HUES48 (cell line): ENCODE data around the gene SIN3B.

Experiments used
- H3K27ac ChIP-seq: one replicate; pipeline ENCODE4 v1.7.0; 2013; ENCODE audit warnings: low read depth, low read length, inconsistent platforms
- H3K27me3 ChIP-seq: 2 replicates; pipeline ENCODE4 v1.6.1; 2013; ENCODE audit warnings: mild to moderate bottlenecking, low read length; ENCODE audit not compliant: control insufficient read depth, insufficient read depth
- H3K36me3 ChIP-seq: 2 replicates; pipeline ENCODE4 v1.6.1; 2013; ENCODE audit warnings: low read length; ENCODE audit not compliant: control insufficient read depth, insufficient read depth
- H3K4me1 ChIP-seq: 2 replicates; pipeline ENCODE4 v1.6.1; 2013; ENCODE audit warnings: mild to moderate bottlenecking, low read length; ENCODE audit not compliant: control insufficient read depth, insufficient read depth
- H3K4me3 ChIP-seq: 2 replicates; pipeline ENCODE4 v1.5.1; 2013; ENCODE audit warnings: mild to moderate bottlenecking, low read depth, low read length
- H3K9ac ChIP-seq: 2 replicates; pipeline ENCODE4 v1.6.1; 2013; ENCODE audit warnings: mild to moderate bottlenecking, low read depth, low read length, moderate library complexity
- H3K9me3 ChIP-seq: 2 replicates; pipeline ENCODE4 v1.6.1; 2013; ENCODE audit warnings: low read length; ENCODE audit not compliant: control insufficient read depth, insufficient read depth

SIN3B gene

GRCh38 chr19:16915734-16916133 lies 86.5 kb downstream of the SIN3B start:
- Histone ChIP-seq H3K36me3 (no peaks in the 10 kb centered on the region), H3K4me1 (no peaks in the 10 kb centered on the region), H3K4me3 (no peak overlapping the region), H3K27me3 (no peaks in the 10 kb centered on the region), H3K9ac (no peak overlapping the region), H3K27ac (no peak overlapping the region), H3K9me3 (peaks cover 10% of the 10 kb centered on the region; the same call in 1 of the 2 replicates)

DNA sequence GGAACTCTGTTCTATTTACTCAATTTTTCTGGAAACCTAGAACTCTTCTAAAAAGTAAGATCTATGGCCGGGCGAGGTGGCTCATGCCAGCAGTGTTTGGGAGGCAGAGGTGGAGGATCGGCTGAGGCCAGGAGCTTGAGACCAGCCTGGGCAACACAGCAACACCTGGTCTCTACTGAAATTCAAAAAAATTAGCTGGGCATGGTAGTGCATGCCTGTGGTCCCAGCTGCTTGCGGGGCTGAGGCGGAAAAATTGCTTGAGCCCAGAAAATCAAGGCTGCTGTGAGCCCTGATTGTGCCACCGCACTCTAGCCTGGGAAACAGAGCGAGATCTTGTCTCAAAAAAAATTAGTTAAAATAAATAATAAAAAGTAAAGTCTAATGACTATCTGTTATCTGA lies 88.2 kb downstream of the SIN3B start:
- H3K4me1 ChIP-seq, result no peaks in the 10 kb centered on the region

GRCh38 chr19:16919496-16919895 lies 90.3 kb downstream of the SIN3B start:
- H3K9me3 ChIP-seq, result no peaks in the 10 kb centered on the region
- H3K4me1 ChIP-seq, result no peaks in the 10 kb centered on the region
- H3K4me3 ChIP-seq, result no peak overlapping the region
- H3K36me3 ChIP-seq, result no peaks in the 10 kb centered on the region
- H3K27ac ChIP-seq, result no peak overlapping the region
- no peak overlapping the region for H3K9ac ChIP-seq
- H3K27me3 ChIP-seq, result no peaks in the 10 kb centered on the region

More for the DNA sequence above, 88.2 kb downstream of the SIN3B start:
- no peak overlapping the region for H3K27ac ChIP-seq
- no peaks in the 10 kb centered on the region for H3K36me3 ChIP-seq
- no peak overlapping the region for H3K4me3 ChIP-seq
- H3K9me3 ChIP-seq, result peaks cover 10% of the 10 kb centered on the region; the same call in 1 of the 2 replicates
- no peaks in the 10 kb centered on the region for H3K27me3 ChIP-seq
- H3K9ac ChIP-seq, result no peak overlapping the region

DNA sequence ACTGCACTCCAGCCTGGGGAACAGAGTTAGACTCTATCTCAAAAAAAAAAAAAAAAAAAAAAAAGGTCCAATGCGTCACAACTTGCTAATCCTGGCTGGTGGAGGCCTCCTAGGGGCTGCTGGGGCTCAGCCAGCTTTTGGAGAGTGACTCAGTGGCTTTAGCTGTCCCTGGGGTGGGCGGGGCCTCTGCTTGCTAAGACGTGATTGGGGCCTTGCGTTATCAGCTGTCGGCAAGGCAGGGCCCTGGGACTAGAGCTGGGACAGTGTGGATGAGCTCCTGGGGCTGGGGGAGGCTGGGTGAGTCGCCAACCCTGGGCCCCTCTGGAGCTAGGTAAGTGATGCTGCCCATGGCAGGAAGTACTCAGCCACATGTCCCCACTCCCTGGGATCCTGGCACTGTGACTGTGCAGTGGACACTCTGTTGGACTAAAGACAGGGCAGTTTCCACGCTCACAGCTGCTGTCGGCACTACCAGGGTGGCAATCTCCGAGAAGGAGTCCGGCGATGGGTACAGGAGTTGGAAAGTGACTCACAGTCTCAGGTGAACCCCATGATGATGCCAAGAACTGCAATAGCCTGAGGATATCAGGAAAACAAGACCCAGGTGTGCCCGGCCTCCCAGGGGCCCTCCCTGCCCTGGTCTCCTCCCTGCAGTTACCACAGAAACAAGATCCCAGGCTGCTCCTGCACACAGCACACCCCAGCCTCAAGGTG lies 91.8 kb downstream of the SIN3B start:
- Histone ChIP-seq H3K4me3 (no peak overlapping the region), H3K36me3 (no peaks in the 10 kb centered on the region), H3K9ac (no peak overlapping the region), H3K4me1 (no peaks in the 10 kb centered on the region), H3K27ac (no peak overlapping the region), H3K9me3 (no peaks in the 10 kb centered on the region), H3K27me3 (no peaks in the 10 kb centered on the region)

GRCh38 chr19:16921766-16922591 lies 92.8 kb downstream of the SIN3B start:
- Histone ChIP-seq H3K9ac (no peak overlapping the region), H3K9me3 (no peaks in the 10 kb centered on the region), H3K4me1 (no peaks in the 10 kb centered on the region), H3K36me3 (no peaks in the 10 kb centered on the region), H3K27ac (no peak overlapping the region), H3K4me3 (no peak overlapping the region), H3K27me3 (no peaks in the 10 kb centered on the region)

DNA sequence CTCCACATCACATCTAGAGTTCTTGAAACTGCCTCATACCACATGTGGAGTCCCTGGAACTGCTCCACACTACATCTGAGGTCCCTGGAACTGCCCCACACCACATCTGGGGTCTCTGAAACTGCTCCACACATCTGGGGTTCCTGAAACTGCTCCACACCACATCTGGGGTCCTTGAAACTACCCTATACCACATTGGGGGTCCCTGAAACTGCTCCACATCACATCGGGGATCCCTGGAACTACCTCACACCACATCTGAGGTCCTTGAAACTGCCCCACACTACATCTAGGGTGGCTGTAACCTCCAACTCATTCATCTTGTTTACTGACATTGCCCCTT lies 93.4 kb downstream of the SIN3B start:
- H3K4me3 ChIP-seq, result no peak overlapping the region
- no peak overlapping the region for H3K9ac ChIP-seq
- H3K27ac ChIP-seq, result no peak overlapping the region
- no peaks in the 10 kb centered on the region for H3K27me3 ChIP-seq
- H3K36me3 ChIP-seq, result no peaks in the 10 kb centered on the region
- no peaks in the 10 kb centered on the region for H3K4me1 ChIP-seq
- H3K9me3 ChIP-seq, result no peaks in the 10 kb centered on the region

- Histone ChIP-seq H3K4me1 (no peaks in the 10 kb centered on the region), H3K36me3 (no peaks in the 10 kb centered on the region), H3K27me3 (no peaks in the 10 kb centered on the region)
These were observed 93.8 kb downstream of the SIN3B start for GRCh38 chr19:16922949-16923348.

GRCh38 chr19:16927883-16928282 lies 98.7 kb downstream of the SIN3B start:
- H3K9me3 ChIP-seq, result no peaks in the 10 kb centered on the region; the same call in 1 of the 2 replicates
- H3K36me3 ChIP-seq, result no peaks in the 10 kb centered on the region
- no peak overlapping the region for H3K4me3 ChIP-seq
- H3K27me3 ChIP-seq, result no peaks in the 10 kb centered on the region
- H3K27ac ChIP-seq, result no peak overlapping the region
- no peaks in the 10 kb centered on the region for H3K4me1 ChIP-seq
- no peak overlapping the region for H3K9ac ChIP-seq

More at GRCh38 chr19:16922949-16923348, 93.8 kb downstream of the SIN3B start:
- no peak overlapping the region for H3K27ac ChIP-seq
- H3K4me3 ChIP-seq, result no peak overlapping the region
- H3K9me3 ChIP-seq, result no peaks in the 10 kb centered on the region
- H3K9ac ChIP-seq, result no peak overlapping the region

DNA sequence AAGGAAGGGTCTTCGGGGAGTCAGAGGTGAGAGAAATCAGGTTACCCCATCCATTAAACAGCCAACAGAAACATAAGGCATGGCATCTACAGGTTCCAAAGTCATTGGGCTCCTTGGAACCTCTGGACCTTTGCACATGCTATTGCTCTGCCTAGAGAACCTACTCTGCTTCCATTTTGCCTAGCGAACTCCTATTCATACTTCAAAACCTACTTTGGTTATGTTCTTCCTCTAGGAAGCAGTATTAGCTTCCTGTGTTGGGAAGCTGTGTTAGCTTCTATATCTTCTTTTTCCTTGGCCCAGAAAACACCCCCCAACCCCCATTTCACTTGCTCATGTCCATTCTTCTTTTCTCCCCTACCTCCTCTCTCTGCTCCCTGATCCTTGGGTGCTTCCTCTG lies 99.2 kb downstream of the SIN3B start:
- H3K27ac ChIP-seq, result no peak overlapping the region
- H3K27me3 ChIP-seq, result no peaks in the 10 kb centered on the region
- no peak overlapping the region for H3K4me3 ChIP-seq
- no peaks in the 10 kb centered on the region for H3K36me3 ChIP-seq
- no peaks in the 10 kb centered on the region; the same call in 1 of the 2 replicates for H3K9me3 ChIP-seq
- no peak overlapping the region for H3K9ac ChIP-seq
- H3K4me1 ChIP-seq, result no peaks in the 10 kb centered on the region

DNA sequence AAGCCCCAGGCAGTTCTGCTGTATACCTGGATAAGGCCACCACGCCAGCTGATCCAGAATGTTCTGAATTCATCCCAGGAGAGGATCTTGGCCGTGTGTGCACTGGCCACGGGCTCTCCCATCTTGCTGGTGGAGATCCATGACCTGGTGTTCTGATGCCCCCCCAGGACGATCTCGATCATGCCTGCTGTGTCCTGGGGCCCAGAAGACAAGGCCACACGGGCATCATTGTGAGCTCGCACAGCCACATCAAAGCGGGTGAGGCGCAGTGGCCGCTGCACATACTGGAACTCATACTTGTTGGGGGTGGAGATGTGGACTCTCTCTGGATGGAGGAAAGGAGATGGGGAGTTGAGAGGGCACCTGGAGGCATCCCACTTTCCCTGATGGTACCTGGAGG lies 99.7 kb downstream of the SIN3B start:
- Histone ChIP-seq H3K9ac (no peak overlapping the region), H3K36me3 (no peaks in the 10 kb centered on the region), H3K4me3 (no peak overlapping the region), H3K4me1 (no peaks in the 10 kb centered on the region), H3K9me3 (no peaks in the 10 kb centered on the region; the same call in 1 of the 2 replicates), H3K27me3 (no peaks in the 10 kb centered on the region), H3K27ac (no peak overlapping the region)
